WTC11 (cell line): ENCODE results near the gene NAB2. TPM values are rescaled to one million over a fixed set of nuclear protein-coding genes. Genes with fewer than 3 reads are reported as not detected.

ENCODE experiments used
- ATAC-seq: fragments of 200-7000 bp; cut with Tn5 transposase; 2 replicates; pipeline ENCODE4 v1.10.0; 2021; ENCODE audit warnings: mild to moderate bottlenecking, moderate library complexity
- CTCF ChIA-PET: fragments of 300-600 bp; sonication (Branson Sonifier 250); formaldehyde crosslinking; loops from one replicate; lab custom pipeline; 2021; ENCODE audit warnings: antibody characterized with exemption; lab: Charles Lee
- POLR2A ChIA-PET: fragments of 350-600 bp; sonication (Branson Sonifier 250); formaldehyde crosslinking; loops from one replicate; lab custom pipeline; 2021; ENCODE audit warnings: antibody characterized with exemption; lab: Charles Lee
- DNase-seq: peaks from one replicate; pipeline ENCODE4 v3.0.0; 2021; ENCODE audit warnings: low spot score
- H3K27ac Mint-ChIP-seq: 2 replicates; pipeline ENCODE4 v1.8.0; 2021; ENCODE audit warnings: mixed read lengths
- H3K27me3 Mint-ChIP-seq: 2 replicates; pipeline ENCODE4 v1.8.0; 2021; ENCODE audit warnings: low read depth, mild to moderate bottlenecking, moderate library complexity, mixed read lengths
- H3K36me3 Mint-ChIP-seq: 2 replicates; pipeline ENCODE4 v1.8.0; 2021; ENCODE audit warnings: mixed read lengths
- H3K4me1 Mint-ChIP-seq: 2 replicates; pipeline ENCODE4 v1.8.0; 2022; ENCODE audit warnings: mixed read lengths
- H3K4me3 Mint-ChIP-seq: 2 replicates; pipeline ENCODE4 v1.8.0; 2021; ENCODE audit warnings: mild to moderate bottlenecking, moderate library complexity, mixed read lengths
- H3K9me3 Mint-ChIP-seq: 2 replicates; pipeline ENCODE4 v1.8.0; 2021; ENCODE audit warnings: mixed read lengths
- CDX4 ChIP-seq: fragments of 250-450 bp; sonication (Bioruptor Pico); IDR thresholded peaks from 2 replicates; pipeline ENCODE4 v1.9.0; 2021; ENCODE audit warnings: moderate library complexity, mild to moderate bottlenecking, inconsistent platforms, borderline replicate concordance
- CTCF ChIP-seq: fragments of 200-600 bp; IDR thresholded peaks from 2 replicates; pipeline ENCODE4 v1.8.0; 2022; ENCODE audit warnings: antibody characterized with exemption
- ELF4 ChIP-seq: sonication (generic); formaldehyde crosslinking; IDR thresholded peaks from 2 replicates; pipeline ENCODE4 v1.8.1; 2022; ENCODE audit warnings: low read depth, mild to moderate bottlenecking, moderate library complexity, missing genetic modification reagents
- FOXJ3 ChIP-seq: sonication (generic); formaldehyde crosslinking; IDR thresholded peaks from 2 replicates; pipeline ENCODE4 v1.9.0; 2021; ENCODE audit warnings: missing genetic modification reagents, mild to moderate bottlenecking, borderline replicate concordance
- FOXP1 ChIP-seq: sonication (generic); formaldehyde crosslinking; IDR thresholded peaks from 2 replicates; pipeline ENCODE4 v1.8.0; 2022; ENCODE audit warnings: missing genetic modification reagents, mild to moderate bottlenecking, moderate library complexity, borderline replicate concordance
- FOXP4 ChIP-seq: sonication (generic); formaldehyde crosslinking; IDR thresholded peaks from 2 replicates; pipeline ENCODE4 v1.8.0; 2022; ENCODE audit warnings: mild to moderate bottlenecking, missing genetic modification reagents
- GRHL2 ChIP-seq: fragments of 250-450 bp; sonication (Bioruptor Pico); IDR thresholded peaks from 2 replicates; pipeline ENCODE4 v1.8.0; 2022; ENCODE audit warnings: mild to moderate bottlenecking, moderate library complexity; ENCODE audit not compliant: insufficient replicate concordance, severe bottlenecking
- HMGA2 ChIP-seq: fragments of 250-450 bp; sonication (Bioruptor Pico); IDR thresholded peaks from 2 replicates; pipeline ENCODE4 v1.4.0; 2021; ENCODE audit warnings: mild to moderate bottlenecking, moderate library complexity
- IRF2 ChIP-seq: sonication (generic); formaldehyde crosslinking; IDR thresholded peaks from 2 replicates; pipeline ENCODE4 v1.8.0; 2022; ENCODE audit warnings: low read depth, missing genetic modification reagents, borderline replicate concordance
- MAX ChIP-seq: sonication (generic); formaldehyde crosslinking; IDR thresholded peaks from 2 replicates; pipeline ENCODE4 v1.8.0; 2022; ENCODE audit warnings: mild to moderate bottlenecking, missing genetic modification reagents
- NFATC4 ChIP-seq: fragments of 250-450 bp; sonication (Bioruptor Pico); IDR thresholded peaks from 2 replicates; pipeline ENCODE4 v1.9.0; 2021; ENCODE audit warnings: mild to moderate bottlenecking
- PREB ChIP-seq: sonication (generic); formaldehyde crosslinking; IDR thresholded peaks from 2 replicates; pipeline ENCODE4 v1.8.1; 2022; ENCODE audit warnings: mild to moderate bottlenecking, missing genetic modification reagents, moderate library complexity, borderline replicate concordance
- ZNF219 ChIP-seq: sonication (generic); formaldehyde crosslinking; IDR thresholded peaks from 2 replicates; pipeline ENCODE4 v1.8.0; 2023; ENCODE audit warnings: missing genetic modification reagents, mild to moderate bottlenecking, borderline replicate concordance
- ZNF263 ChIP-seq: sonication (generic); formaldehyde crosslinking; IDR thresholded peaks from 2 replicates; pipeline ENCODE4 v1.8.1; 2022; ENCODE audit warnings: low read depth, mild to moderate bottlenecking, moderate library complexity, missing genetic modification reagents
- ZNF317 ChIP-seq: sonication (generic); formaldehyde crosslinking; IDR thresholded peaks from 2 replicates; pipeline ENCODE4 v1.8.1; 2023; ENCODE audit warnings: low read depth, mild to moderate bottlenecking, moderate library complexity, missing genetic modification reagents, borderline replicate concordance
- ZNF423 ChIP-seq: fragments of 250-450 bp; sonication (Bioruptor Pico); IDR thresholded peaks from 2 replicates; pipeline ENCODE4 v2.1.2; 2022; ENCODE audit warnings: mild to moderate bottlenecking, moderate library complexity
- total RNA-seq: library from RNA; stranded (reverse); gene quantifications from 3 replicates; pipeline ENCODE4 v1.2.3, GENCODE V29; 2021

Gene NAB2
- total RNA-seq, 1 experiment from 2014 or later, result 20.5 TPM

DNA sequence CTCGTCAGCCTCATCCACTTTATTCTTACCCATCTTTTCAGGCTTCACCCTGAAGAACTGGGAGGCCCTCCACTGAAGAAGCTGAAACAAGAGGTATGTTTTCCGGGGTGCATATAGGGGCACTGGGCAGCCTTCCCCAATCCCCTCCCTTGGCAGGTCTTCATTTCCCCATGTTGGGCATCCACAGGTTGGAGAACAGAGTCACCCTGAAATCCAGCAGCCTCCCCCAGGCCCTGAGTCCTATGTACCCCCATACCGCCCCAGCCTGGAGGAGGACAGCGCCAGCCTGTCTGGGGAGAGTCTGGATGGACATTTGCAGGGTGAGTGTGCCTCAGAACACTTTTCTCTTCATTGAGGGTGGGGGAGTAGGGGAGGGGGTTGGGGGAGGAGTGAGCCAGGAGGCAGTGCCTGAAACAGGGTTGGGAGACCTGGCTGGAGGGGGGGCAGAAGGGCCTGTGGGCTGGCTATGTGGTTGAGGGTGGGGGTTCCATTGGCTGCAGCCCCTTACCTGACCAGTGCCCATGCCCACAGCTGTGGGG is 4.0 kb downstream of the NAB2 start (continued):
- TF ChIP-seq CDX4 (no peak), HMGA2 (CRISPR knock-in tag) (no peak), FOXJ3 (CRISPR knock-in tag) (no peak), MAX (CRISPR knock-in tag) (no peak), ZNF263 (no peak), ELF4 (CRISPR knock-in tag) (no peak), ZNF219 (no peak), GRHL2 (CRISPR knock-in tag) (no peak), NFATC4 (CRISPR knock-in tag) (no peak), ZNF423 (no peak), ZNF317 (no peak), PREB (CRISPR knock-in tag) (no peak), FOXP4 (CRISPR knock-in tag) (no peak), IRF2 (CRISPR knock-in tag) (no peak)

DNA sequence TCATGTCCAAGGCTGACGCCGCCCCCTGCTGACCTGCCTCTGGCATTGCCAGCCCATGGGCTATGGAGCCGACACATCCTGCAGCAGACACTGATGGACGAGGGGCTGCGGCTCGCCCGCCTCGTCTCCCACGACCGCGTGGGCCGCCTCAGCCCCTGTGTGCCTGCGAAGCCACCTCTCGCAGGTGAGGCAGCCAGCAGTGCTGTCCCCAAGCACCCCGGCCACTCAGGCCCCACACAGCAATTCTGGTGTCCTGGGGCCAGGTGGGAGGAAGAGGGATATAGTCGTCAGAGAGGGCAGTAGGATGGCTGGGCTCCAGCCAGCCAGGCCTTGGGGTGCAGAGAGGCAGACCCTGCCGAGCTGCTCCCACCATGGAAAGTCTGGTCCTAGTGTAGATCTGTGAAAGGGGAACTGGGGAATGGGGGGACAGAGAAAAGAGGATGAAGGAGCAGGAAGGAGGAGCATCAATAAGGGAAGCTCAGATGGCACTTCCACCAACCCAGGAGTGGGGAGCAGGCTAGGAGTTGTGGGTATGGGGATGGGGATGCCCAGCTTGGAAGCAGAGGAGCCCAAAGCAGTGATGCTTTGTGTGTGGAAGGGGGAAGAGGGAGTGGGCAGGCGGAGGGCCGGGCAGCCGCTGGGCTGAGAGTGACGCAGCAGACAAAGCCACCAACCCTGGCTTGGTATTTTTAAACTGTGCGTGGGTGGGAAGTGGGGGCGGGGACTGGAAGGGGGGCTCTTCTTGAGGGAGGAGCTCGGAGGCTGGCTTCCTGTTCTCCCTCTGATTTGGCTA is 4.7 kb downstream of the NAB2 start:
- CTCF ChIA-PET, result interaction anchor here (0.5 to 8.7 kb wide), 26 partner anchors 9 to 315 kb away, joined by 3 to 219 read pairs (median 6); partner anchors contain the start of genes LRP1, MYO1A, NEMP1 and STAT6
- Mint-ChIP-seq H3K9me3 (no peaks in the 10 kb centered on the region), H3K4me3 (peak overlapping the region; percentile 22), H3K4me1 (peaks cover 37% of the 10 kb centered on the region), H3K36me3 (peaks cover 31% of the 10 kb centered on the region), H3K27ac (peak overlapping the region; percentile 93), H3K27me3 (no peaks in the 10 kb centered on the region; the same call in 1 of the 2 replicates)
- peak; percentile 43 for ATAC-seq
- POLR2A ChIA-PET, result interaction anchor here (0.6 to 1.9 kb wide), 5 partner anchors 11 to 252 kb away, joined by 3 to 26 read pairs (median 7); partner anchors contain the start of genes NEMP1 and STAT6
- DNase-seq, result peak; percentile 88
- TF ChIP-seq FOXP1 (peak; percentile 51; the same call in 1 of the 2 replicates), CTCF (peak; percentile 73; the same call in 1 of the 2 replicates), CDX4 (no peak)
